K562 (cell line): ENCODE results near the gene PRR5. TPM values are rescaled to one million over a fixed set of nuclear protein-coding genes. Genes with fewer than 3 reads are reported as not detected.

Experiments used
- CHD4 ChIP-seq: fragments of 200-600 bp; sonication (generic); IDR thresholded peaks from 3 replicates; pipeline ENCODE4 v1.6.1; 2012; ENCODE audit warnings: low read depth, mild to moderate bottlenecking, mixed read lengths, low read length, inconsistent platforms; ENCODE audit not compliant: insufficient read depth, insufficient replicate concordance, poor library complexity, severe bottlenecking
- DACH1 ChIP-seq: fragments of 450-650 bp; IDR thresholded peaks from 2 replicates; pipeline ENCODE4 v1.6.1; 2018; ENCODE audit not compliant: partially characterized antibody
- EP400 ChIP-seq: fragments of 450-650 bp; IDR thresholded peaks from 2 replicates; pipeline ENCODE4 v1.6.1; 2017; ENCODE audit warnings: antibody characterized with exemption, mild to moderate bottlenecking, moderate library complexity
- KLF16 ChIP-seq: IDR thresholded peaks from 2 replicates; pipeline ENCODE4 v1.6.1; 2016; ENCODE audit warnings: antibody characterized with exemption
- MTA1 ChIP-seq: fragments of 450-650 bp; IDR thresholded peaks from 2 replicates; pipeline ENCODE4 v1.6.1; 2017; ENCODE audit warnings: borderline replicate concordance
- NONO ChIP-seq, 2 experiments: fragments of 200-400 bp in 1 of 2; fragments of 450-650 bp in 1 of 2; formaldehyde crosslinking in 1 of 2; IDR thresholded peaks; 2 replicates each; pipeline ENCODE4 v1.6.1; 2017; ENCODE audit warnings: low read depth in 2 of 2, mild to moderate bottlenecking in 2 of 2, moderate library complexity in 2 of 2, low read length in 1 of 2
- YBX1 ChIP-seq: fragments of 450-650 bp; IDR thresholded peaks from 2 replicates; pipeline ENCODE4 v1.7.1; 2016; ENCODE audit warnings: mild to moderate bottlenecking
- ZC3H8 ChIP-seq: fragments of 450-650 bp; IDR thresholded peaks from 2 replicates; pipeline ENCODE4 v1.6.1; 2017
- ZNF121 ChIP-seq: sonication (generic); formaldehyde crosslinking; conservative IDR thresholded peaks from 2 replicates; pipeline ENCODE4 v1.8.0; 2022; ENCODE audit warnings: missing genetic modification reagents
- ZNF41 ChIP-seq: fragments of 250-450 bp; sonication (Bioruptor Pico); conservative IDR thresholded peaks from 2 replicates; pipeline ENCODE4 v1.4.0; 2020; ENCODE audit warnings: mild to moderate bottlenecking
- ZNF717 ChIP-seq: fragments of 250-450 bp; sonication (Bioruptor Pico); IDR thresholded peaks from 2 replicates; pipeline ENCODE4 v1.5.0; 2021
- polyA plus RNA-seq, 8 experiments: library from polyadenylated mRNA; depleted of rRNA in 4 of 8; stranded (reverse) in 5 of 8; unstranded in 3 of 8; fragments of >200 nt; fragmentation: Nextera tagmentation in 2 of 8; fragmentation: Illumina TruSeq in 1 of 8; extraction: Ambion mirVana in 2 of 8; extraction: Trizol in 1 of 8; gene quantifications; 2 replicates each; pipeline versions ENCODE4 v1.2.1 to v1.2.3, GENCODE V29; 2011 to 2014; ENCODE audit warnings: inconsistent platforms in 1 of 8, missing spikeins in 1 of 8
- total RNA-seq, 7 experiments: library from RNA; depleted of rRNA in 6 of 7; stranded (reverse); fragments of >200 nt in 6 of 7; fragmentation: Illumina TruSeq in 2 of 7; extraction: Trizol in 2 of 7; gene quantifications; 2 replicates each; pipeline versions ENCODE4 v1.2.1 to v1.2.3, GENCODE V29; 2011 to 2021; ENCODE audit warnings: low replicate concordance in 1 of 7
- TF ChIP-seq, protein P1 (sequence below): fragments of 250-450 bp; sonication (Bioruptor Pico); IDR thresholded peaks from 2 replicates; pipeline ENCODE4 v1.9.0; 2021; ENCODE audit warnings: mild to moderate bottlenecking, inconsistent platforms
- TF ChIP-seq, protein P2 (sequence below): IDR thresholded peaks from 3 replicates; pipeline ENCODE4 v1.6.1; 2011; ENCODE audit warnings: borderline replicate concordance, mild to moderate bottlenecking, moderate library complexity; ENCODE audit not compliant: insufficient read length; ENCODE audit errors: extremely low read depth
- TF ChIP-seq, protein P3 (sequence below): sonication (generic); formaldehyde crosslinking; IDR thresholded peaks from 2 replicates; pipeline ENCODE4 v1.8.0; 2022; ENCODE audit warnings: mild to moderate bottlenecking, missing genetic modification reagents, borderline replicate concordance
- TF ChIP-seq, protein P4 (sequence below): fragments of 450-650 bp; IDR thresholded peaks from 2 replicates; pipeline ENCODE4 v1.6.1; 2016
- TF ChIP-seq, protein P5 (sequence below): fragments of 250-450 bp; sonication (Bioruptor Pico); IDR thresholded peaks from 2 replicates; pipeline ENCODE4 v1.4.0; 2020; ENCODE audit warnings: mild to moderate bottlenecking, moderate library complexity

Gene PRR5
- total and polyA plus RNA-seq, 9 of the 15 experiments (the other 6 are each of a cell fraction or from before 2014, with no cell fraction given) = 0.13 to 21.0 (median 7.5) TPM

GRCh38 chr22:44684506-44685383 is 17.3 kb upstream of the PRR5 start (continued):
- 0 out of 2 replicates have a peak, but pooled peaks have one; percentile 16 for TF ChIP-seq ZNF121 (CRISPR knock-in tag)
- no peak for TF ChIP-seq ZC3H8
- TF ChIP-seq ZNF717 (CRISPR knock-in tag) = no peak
- peak; percentile 65 for TF ChIP-seq CHD4
- peak; percentile 86 for TF ChIP-seq MTA1
- TF ChIP-seq NONO (IDR thresholded peaks at IDR 0.05; ENCODE audit: low read depth in 2 of 2, low read length in 1 of 2) = no peak
- TF ChIP-seq, protein P1, sequence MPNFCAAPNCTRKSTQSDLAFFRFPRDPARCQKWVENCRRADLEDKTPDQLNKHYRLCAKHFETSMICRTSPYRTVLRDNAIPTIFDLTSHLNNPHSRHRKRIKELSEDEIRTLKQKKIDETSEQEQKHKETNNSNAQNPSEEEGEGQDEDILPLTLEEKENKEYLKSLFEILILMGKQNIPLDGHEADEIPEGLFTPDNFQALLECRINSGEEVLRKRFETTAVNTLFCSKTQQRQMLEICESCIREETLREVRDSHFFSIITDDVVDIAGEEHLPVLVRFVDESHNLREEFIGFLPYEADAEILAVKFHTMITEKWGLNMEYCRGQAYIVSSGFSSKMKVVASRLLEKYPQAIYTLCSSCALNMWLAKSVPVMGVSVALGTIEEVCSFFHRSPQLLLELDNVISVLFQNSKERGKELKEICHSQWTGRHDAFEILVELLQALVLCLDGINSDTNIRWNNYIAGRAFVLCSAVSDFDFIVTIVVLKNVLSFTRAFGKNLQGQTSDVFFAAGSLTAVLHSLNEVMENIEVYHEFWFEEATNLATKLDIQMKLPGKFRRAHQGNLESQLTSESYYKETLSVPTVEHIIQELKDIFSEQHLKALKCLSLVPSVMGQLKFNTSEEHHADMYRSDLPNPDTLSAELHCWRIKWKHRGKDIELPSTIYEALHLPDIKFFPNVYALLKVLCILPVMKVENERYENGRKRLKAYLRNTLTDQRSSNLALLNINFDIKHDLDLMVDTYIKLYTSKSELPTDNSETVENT (CRISPR knock-in tag) = no peak
- TF ChIP-seq, protein P2, sequence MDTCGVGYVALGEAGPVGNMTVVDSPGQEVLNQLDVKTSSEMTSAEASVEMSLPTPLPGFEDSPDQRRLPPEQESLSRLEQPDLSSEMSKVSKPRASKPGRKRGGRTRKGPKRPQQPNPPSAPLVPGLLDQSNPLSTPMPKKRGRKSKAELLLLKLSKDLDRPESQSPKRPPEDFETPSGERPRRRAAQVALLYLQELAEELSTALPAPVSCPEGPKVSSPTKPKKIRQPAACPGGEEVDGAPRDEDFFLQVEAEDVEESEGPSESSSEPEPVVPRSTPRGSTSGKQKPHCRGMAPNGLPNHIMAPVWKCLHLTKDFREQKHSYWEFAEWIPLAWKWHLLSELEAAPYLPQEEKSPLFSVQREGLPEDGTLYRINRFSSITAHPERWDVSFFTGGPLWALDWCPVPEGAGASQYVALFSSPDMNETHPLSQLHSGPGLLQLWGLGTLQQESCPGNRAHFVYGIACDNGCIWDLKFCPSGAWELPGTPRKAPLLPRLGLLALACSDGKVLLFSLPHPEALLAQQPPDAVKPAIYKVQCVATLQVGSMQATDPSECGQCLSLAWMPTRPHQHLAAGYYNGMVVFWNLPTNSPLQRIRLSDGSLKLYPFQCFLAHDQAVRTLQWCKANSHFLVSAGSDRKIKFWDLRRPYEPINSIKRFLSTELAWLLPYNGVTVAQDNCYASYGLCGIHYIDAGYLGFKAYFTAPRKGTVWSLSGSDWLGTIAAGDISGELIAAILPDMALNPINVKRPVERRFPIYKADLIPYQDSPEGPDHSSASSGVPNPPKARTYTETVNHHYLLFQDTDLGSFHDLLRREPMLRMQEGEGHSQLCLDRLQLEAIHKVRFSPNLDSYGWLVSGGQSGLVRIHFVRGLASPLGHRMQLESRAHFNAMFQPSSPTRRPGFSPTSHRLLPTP = no peak
- no peak for TF ChIP-seq YBX1
- peak; percentile 67; the same call in 1 of the 2 replicates for TF ChIP-seq KLF16
- no peak for TF ChIP-seq ZNF41 (CRISPR knock-in tag)
- TF ChIP-seq EP400 = peak; percentile 31; the same call in 1 of the 2 replicates
- peak; percentile 36 for TF ChIP-seq DACH1
- TF ChIP-seq, protein P3, sequence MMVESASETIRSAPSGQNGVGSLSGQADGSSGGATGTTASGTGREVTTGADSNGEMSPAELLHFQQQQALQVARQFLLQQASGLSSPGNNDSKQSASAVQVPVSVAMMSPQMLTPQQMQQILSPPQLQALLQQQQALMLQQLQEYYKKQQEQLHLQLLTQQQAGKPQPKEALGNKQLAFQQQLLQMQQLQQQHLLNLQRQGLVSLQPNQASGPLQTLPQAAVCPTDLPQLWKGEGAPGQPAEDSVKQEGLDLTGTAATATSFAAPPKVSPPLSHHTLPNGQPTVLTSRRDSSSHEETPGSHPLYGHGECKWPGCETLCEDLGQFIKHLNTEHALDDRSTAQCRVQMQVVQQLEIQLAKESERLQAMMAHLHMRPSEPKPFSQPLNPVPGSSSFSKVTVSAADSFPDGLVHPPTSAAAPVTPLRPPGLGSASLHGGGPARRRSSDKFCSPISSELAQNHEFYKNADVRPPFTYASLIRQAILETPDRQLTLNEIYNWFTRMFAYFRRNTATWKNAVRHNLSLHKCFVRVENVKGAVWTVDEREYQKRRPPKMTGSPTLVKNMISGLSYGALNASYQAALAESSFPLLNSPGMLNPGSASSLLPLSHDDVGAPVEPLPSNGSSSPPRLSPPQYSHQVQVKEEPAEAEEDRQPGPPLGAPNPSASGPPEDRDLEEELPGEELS (CRISPR knock-in tag) = 0 out of 2 replicates have a peak, but pooled peaks have one; percentile 23
- TF ChIP-seq, protein P4, sequence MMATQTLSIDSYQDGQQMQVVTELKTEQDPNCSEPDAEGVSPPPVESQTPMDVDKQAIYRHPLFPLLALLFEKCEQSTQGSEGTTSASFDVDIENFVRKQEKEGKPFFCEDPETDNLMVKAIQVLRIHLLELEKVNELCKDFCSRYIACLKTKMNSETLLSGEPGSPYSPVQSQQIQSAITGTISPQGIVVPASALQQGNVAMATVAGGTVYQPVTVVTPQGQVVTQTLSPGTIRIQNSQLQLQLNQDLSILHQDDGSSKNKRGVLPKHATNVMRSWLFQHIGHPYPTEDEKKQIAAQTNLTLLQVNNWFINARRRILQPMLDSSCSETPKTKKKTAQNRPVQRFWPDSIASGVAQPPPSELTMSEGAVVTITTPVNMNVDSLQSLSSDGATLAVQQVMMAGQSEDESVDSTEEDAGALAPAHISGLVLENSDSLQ = peak; percentile 42; the same call in 1 of the 2 replicates
- TF ChIP-seq, protein P5, sequence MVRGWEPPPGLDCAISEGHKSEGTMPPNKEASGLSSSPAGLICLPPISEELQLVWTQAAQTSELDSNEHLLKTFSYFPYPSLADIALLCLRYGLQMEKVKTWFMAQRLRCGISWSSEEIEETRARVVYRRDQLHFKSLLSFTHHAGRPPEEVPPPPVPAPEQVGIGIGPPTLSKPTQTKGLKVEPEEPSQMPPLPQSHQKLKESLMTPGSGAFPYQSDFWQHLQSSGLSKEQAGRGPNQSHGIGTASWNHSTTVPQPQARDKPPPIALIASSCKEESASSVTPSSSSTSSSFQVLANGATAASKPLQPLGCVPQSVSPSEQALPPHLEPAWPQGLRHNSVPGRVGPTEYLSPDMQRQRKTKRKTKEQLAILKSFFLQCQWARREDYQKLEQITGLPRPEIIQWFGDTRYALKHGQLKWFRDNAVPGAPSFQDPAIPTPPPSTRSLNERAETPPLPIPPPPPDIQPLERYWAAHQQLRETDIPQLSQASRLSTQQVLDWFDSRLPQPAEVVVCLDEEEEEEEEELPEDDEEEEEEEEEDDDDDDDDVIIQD = no peak
